VCaP (cell line): ENCODE data around the gene USF2.
"Not testable (repeated sequence)": the region's sequence is repeated elsewhere in the genome, so short reads cannot be mapped to it uniquely, and the experiment has no call there.

Source experiments
- H3K27ac ChIP-seq: fragments of 450-650 bp; 2 replicates; pipeline ENCODE4 v1.5.1; 2017
- TF ChIP-seq, protein P1 (sequence below): fragments of 450-650 bp; conservative IDR thresholded peaks from 2 replicates; pipeline ENCODE4 v1.5.1; 2017; ENCODE audit warnings: mild to moderate bottlenecking, moderate library complexity

USF2 gene

DNA sequence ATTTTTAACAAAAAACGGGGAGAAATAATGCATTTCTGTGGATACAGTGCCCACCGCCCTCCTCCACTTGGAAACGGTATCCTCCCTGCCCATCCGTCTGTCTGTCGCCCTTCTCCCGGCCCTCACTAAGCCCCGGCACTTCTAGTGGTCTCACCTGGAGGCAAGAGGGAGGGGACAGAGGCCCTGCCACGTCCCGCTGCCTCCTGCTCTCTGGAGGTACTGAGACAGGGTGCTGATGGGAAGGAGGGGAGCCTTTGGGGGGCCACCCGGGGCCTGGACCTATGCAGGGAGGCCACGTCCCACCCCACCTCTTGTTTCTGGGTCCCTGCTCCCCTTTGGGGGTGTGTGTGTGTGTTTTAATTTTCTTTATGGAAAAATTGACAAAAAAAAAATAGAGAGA lies 10.6 kb downstream of the USF2 start:
- H3K27ac ChIP-seq, result no peak overlapping the region
- TF ChIP-seq, protein P1, sequence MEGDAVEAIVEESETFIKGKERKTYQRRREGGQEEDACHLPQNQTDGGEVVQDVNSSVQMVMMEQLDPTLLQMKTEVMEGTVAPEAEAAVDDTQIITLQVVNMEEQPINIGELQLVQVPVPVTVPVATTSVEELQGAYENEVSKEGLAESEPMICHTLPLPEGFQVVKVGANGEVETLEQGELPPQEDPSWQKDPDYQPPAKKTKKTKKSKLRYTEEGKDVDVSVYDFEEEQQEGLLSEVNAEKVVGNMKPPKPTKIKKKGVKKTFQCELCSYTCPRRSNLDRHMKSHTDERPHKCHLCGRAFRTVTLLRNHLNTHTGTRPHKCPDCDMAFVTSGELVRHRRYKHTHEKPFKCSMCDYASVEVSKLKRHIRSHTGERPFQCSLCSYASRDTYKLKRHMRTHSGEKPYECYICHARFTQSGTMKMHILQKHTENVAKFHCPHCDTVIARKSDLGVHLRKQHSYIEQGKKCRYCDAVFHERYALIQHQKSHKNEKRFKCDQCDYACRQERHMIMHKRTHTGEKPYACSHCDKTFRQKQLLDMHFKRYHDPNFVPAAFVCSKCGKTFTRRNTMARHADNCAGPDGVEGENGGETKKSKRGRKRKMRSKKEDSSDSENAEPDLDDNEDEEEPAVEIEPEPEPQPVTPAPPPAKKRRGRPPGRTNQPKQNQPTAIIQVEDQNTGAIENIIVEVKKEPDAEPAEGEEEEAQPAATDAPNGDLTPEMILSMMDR, result no peak

GRCh38 chr19:35279985-35280821 lies 11.4 kb downstream of the USF2 start:
- no peak overlapping the region for H3K27ac ChIP-seq
- TF ChIP-seq, protein P1, result no peak

DNA sequence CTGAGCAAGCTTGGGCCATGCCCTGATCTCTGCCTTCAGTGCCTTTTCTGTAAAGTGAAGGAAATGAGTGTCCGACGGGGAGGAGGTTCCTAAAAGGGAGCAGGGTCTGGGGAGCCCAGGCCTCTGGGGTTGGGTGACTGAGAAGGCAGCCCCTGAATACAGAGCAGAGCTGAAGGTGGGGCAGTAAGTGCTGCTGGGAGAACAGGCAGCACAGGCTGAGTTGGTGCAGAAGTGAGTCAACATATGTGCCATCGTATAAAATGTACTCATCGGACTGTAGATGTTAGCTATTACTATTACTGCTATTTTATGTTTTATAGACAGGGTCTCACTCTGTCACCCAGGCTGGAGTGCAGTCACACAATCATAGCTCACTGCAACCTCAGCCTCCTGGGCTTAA lies 12.5 kb downstream of the USF2 start:
- TF ChIP-seq, protein P1, result no peak
- H3K27ac ChIP-seq, result no peak overlapping the region

DNA sequence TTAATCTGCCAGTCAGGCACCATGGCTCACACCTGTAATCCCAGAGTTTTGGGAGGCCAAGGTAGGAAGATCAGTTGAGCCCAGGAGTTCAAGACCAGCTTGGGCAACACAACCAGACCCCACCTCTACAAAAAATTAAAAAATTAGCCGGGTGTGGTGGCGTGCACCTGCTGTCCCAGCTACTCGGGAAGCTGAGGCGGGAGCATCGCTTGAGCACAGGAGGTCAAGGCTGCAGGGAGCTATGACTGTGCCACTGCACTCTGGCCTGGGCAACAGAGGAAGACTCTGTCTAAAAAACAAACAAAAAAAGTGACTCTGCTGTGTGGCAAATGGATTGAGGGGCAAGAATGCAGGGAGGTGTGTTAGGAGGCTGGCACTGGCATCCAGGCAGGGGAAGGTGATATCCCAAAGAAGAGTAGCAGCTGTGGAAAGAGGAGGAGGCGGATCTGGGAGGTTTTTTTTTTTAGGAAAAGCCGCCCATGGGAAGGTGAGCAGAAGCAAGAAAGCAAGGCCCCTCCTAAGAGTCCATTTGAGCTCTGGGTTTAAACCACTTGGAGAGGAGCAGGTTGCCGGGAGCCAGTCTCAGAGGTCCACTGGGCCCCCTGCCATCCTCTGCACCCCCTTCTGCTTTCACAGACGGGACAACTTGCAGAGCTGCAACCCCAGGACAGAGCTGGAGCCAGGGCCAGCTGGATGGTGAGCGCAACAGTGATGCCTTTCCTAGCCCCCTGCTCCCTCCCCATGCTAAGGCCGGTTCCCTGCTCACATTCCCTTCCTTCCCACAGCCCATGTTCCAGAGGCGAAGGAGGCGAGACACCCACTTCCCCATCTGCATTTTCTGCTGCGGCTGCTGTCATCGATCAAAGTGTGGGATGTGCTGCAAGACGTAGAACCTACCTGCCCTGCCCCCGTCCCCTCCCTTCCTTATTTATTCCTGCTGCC lies 15.7 kb downstream of the USF2 start:
- TF ChIP-seq, protein P1, result no peak
- no peak overlapping the region for H3K27ac ChIP-seq

GRCh38 chr19:35285095-35285449 lies 16.3 kb downstream of the USF2 start:
- TF ChIP-seq, protein P1, result no peak
- H3K27ac ChIP-seq, result no peak overlapping the region

DNA sequence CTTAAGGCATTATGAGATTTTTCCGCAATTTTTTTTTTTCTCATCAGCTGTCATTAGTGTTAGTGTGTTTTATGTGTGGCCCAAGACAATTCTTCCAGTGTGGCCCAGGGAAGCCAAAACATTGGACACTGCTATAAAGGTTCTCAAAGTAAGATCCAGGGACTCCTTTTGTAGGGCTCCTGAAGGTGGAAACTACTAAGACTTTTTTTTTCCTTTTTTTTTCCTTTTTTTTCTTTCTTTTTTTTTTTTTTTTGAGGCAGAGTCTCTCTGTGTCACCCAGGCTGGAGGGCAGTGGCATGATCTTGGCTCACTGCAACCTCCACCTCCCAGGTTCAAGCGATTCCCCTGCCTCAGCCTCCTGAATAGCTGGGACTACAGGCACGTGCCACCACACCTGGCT lies 16.7 kb downstream of the USF2 start:
- not testable (repeated sequence) for H3K27ac ChIP-seq

GRCh38 chr19:35286101-35286500 lies 17.3 kb downstream of the USF2 start:
- not testable (repeated sequence) for H3K27ac ChIP-seq

DNA sequence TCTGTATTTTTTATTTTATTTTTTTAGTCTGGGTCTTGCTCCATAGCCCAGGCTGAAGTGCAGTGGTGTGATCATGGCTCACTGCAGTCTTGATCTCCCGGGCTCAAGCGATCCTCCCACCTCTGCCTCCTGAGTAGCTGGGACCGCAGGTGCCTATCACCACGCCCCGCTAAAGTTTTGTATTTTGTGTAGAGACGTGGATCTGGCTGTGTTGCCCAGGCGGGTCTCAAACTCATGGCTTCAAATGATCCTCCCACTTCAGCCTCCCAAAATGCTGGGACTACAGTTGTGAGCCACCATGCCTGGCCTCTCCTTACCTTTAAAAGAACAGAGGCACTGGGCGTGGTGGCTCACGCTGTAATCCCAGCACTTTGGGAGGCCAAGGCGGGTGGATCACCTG lies 19.0 kb downstream of the USF2 start:
- H3K27ac ChIP-seq, result no peak overlapping the region
- TF ChIP-seq, protein P1, result no peak
